ENCODE data around the gene IRX5.

Gene IRX5

DNA sequence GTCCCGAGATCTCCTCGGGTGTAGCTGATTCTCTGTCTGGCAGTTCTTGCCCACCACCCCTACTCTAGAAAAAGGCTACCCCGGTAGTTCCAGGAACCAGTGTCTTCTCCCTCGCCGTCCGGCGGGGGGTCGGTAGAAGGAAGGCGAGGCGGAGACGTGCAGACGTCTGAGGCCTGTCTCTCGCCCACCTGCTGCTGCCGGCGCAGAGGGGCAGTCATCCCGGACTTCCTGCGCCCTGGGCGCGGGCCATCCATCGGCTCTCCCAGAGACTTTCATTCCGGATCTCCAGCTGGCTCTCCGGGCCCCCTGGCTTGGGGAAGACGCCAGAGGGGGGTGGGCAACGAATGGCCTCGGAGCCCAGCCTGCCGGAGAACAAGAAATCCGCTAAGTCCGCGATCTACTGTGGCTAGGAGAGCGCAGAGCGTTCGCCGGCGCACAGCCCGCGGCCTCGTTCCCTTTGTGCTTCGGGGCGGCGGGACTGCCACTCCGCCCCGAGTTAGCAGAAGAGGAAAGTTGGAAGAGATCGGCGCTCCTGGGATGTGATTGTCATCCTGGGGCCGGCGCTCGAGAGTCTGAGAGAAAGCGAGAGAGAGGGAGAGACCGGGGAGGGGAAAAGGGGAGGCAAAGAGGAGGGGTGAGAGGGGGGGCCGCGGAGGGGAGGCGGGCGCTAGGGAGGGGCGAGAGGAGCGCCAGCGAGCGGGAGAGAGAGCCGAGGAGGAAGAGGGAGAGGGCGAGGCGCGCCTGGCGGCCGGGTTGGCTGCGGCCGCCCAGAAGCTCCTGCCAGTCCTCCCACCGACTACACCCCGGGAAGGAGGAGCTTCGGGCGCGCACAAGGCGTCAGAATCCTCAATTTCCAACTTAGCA, at the start of gene IRX5:
Gene IRX5, plus strand, starts transcription at position 861 of the 864 bp plus-strand sequence. CDS start 334 bp downstream, outside the sequence.
- DNase-seq (ENCODE audit: low read depth) = peak; percentile 96

GRCh38 chr16:54882556-54882955, 48.1 kb upstream of the IRX5 start:
- no peak for DNase-seq (ENCODE audit: low read depth)

- DNase-seq (ENCODE audit: low read depth) = no peak
These were observed 47.3 kb upstream of the IRX5 start for GRCh38 chr16:54883358-54883757.

GRCh38 chr16:54886078-54886477, 44.6 kb upstream of the IRX5 start:
- DNase-seq (ENCODE audit: low read depth) = no peak

GRCh38 chr16:54890381-54890780, 40.3 kb upstream of the IRX5 start:
- no peak for DNase-seq (ENCODE audit: low read depth)

- no peak for DNase-seq (ENCODE audit: low read depth)
These were observed 39.3 kb upstream of the IRX5 start for GRCh38 chr16:54891346-54891745.

DNA sequence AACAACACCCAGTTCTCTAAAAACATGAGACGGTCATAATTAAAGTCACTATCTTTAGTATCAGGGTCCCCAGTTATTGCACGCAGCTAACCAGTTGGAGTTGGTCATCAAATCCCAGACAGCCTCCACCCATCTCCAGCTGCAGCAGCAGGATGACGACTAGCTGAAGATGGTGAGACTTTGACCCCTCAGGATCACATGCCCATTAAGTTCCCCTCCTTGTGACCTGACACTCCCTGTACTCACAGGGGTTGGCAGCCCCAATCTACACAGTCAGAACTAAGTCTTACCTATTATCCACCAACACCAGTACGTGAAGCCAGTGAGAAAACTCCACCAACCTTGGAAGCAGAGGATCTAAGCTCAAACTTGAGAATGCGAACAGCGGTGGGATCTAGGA, 37.7 kb upstream of the IRX5 start:
- DNase-seq (ENCODE audit: low read depth) = no peak

GRCh38 chr16:54897930-54898329, 32.7 kb upstream of the IRX5 start:
- DNase-seq (ENCODE audit: low read depth) = no peak

DNA sequence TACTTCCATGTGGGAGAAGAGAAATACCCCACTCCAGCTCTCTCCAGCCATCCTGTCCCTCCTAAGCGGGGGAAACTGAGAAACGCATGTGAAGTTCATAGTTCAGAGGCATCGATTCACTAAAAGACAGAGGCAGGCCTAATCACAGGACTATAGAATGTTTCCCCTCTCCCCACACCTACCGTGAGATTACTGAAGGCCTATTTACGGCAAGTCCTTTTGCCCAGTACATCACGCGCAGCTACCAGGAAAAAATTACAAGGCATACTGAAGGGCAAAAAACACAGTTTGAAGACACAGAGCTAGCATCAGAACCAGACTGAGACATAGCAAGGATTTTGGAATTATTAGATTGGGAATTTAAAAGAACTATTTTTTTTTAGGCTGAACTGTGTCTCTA, 29.1 kb upstream of the IRX5 start:
- no peak for DNase-seq (ENCODE audit: low read depth)

DNA sequence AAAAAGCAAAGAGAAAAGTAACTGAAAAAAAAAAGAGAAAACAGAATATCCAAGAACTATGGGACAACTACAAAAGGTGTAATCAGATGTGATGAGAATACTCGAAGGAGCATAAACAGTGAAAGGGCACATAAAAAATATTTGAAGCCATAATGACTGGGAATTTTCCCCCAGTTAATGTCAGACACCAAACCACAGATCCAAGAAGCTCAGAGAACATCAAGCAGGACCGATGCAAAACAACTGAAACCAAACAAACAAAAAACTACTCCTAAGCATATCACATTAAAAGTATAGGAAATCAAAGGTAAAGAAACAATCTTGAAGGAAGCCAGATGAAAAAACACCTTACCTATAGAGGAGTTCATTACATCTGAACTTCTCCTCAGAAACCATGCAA, 27.6 kb upstream of the IRX5 start:
- no peak for DNase-seq (ENCODE audit: low read depth)

GRCh38 chr16:54911079-54911478, 19.6 kb upstream of the IRX5 start:
- no peak for DNase-seq (ENCODE audit: low read depth)

DNA sequence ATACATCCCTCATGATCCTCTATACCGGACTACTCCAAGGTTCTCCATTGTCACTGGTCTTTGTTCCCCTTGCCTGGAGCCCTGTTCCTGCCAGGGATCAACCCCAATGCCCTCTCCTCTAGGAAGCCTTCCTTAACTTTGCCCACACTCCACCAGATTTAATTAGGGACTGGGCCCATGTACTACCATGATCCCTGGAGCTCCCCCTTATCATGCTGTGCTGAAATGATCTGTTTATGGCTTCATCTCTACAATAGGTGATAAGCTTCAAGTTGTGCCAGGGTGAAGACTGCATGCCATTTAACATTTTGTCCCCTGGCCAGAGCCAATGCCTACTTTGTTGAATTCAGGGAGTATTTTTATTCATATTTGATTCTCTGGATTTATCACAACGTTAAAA, 17.9 kb upstream of the IRX5 start:
- DNase-seq (ENCODE audit: low read depth) = no peak

DNA sequence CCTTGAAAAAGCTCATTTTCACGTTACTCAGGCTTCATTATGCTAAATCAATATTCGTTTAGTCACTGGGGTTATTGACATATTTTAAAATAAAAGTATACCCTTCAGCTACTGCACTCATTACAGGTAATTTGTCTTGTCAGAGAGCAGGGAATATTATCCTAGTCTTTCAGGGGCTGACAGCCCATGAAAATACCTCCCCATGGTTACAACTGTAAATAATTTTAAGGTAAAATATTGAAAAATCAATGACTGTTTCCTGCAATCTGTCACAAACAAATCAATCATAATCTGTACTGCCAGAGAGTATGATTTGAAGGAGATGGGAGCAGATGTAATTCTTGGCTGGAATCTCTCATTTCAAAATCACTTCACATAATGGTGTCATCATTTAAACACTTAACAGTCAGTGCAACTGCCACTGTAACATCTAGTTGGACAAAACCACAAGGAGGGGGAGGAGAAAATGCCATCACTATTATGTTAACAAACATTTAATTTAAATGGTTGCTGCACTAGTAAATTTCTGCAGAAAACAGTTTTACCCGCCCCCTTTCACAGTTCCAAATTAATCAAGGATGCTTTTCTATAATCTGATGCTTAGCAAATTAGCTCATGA, 9.3 kb upstream of the IRX5 start:
- DNase-seq (ENCODE audit: low read depth) = no peak

GRCh38 chr16:54923055-54923473, 7.6 kb upstream of the IRX5 start:
- DNase-seq (ENCODE audit: low read depth) = no peak

GRCh38 chr16:54923988-54924387, 6.7 kb upstream of the IRX5 start:
- DNase-seq (ENCODE audit: low read depth) = no peak

GRCh38 chr16:54926166-54926838, 4.4 kb upstream of the IRX5 start:
- DNase-seq (ENCODE audit: low read depth) = no peak

GRCh38 chr16:54927125-54928015, 3.3 kb upstream of the IRX5 start:
- DNase-seq (ENCODE audit: low read depth) = no peak

GRCh38 chr16:54928016-54928356, 2.7 kb upstream of the IRX5 start:
- DNase-seq (ENCODE audit: low read depth) = no peak

DNA sequence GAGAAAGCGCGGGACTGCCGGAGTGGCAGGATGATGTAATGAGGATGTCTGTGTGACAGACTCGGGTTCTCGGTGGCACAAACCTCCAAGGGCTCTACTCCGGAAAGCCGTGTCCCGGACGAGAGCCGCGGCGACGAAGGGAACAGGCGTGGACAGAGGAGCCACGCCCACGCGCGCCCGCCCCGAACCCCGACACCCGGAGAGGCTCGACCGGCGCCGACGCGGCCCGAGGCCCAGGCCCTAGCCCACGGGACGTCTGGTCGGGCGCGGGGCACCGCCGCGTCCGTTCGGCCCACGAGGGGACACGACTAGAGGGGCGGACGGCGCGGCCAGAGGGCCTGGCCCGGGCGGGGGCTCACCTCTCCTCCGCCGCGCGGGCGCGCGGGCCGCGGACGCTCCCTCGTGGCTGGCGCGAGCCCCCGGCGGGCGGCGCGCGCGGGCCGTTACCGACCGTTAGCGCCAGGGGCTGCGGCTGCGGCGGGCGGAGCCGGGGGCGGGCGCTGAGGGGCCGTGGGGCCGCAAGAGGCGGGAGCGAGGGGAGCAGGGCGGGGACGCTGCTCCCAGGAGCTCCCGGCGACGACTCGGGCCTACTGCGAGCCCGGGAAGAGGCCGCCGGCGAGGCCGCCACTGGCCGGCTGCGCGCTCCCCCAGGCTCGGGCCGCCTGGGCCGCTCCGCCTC, 2.1 kb upstream of the IRX5 start:
- no peak for DNase-seq (ENCODE audit: low read depth)

DNA sequence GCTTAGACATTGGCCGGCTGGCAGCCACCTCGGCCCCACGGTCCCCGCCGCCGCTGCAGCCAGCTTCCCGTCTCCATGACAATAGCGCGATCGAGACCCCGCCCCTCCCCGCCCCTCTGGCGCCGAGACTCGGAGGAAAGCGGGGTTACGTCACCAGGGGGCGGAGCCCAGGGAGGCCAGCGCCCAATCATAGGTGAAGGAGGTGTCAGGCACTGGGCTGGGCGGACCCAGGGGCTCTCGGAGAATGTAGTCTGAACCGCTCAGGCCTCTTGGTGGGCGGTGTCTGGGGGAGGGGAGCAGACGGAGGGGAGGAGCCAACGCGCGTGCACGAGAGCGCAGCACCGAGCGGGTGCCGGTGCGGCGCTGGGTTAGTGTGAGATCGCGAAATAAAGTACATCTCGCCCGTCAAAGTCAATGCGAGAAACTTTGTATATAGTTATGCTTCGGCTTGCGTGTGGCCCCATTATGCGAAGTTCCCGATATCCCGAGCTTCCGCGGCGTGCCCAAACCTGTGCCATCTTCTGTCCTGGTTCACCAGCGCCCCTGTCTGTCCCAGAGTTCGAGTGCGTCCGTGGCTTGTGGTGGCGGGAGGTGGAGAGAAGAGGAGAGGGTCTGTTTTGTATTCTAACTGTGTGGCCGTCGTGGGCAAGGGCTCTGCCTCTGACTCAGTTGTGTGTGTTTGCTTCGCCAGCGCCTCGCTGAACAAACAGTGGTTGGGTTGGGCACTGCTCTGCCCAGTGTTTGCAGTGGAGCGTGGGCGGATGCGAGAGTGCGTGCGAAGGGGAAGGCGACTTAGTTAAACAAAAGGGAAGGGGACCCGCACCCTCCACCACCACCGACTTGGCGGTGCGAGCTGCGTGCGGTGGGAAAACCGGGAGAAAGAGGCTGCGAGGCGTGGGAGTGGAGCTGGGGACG, 1.3 kb upstream of the IRX5 start:
- DNase-seq (ENCODE audit: low read depth) = peak; percentile 99

GRCh38 chr16:54930869-54931119, 129 bp downstream of the IRX5 start:
- no peak for DNase-seq (ENCODE audit: low read depth)

Measured in stromal cell of bone marrow (primary cell).